GM12891 (cell line): ENCODE measurements around the gene DAB1.

ENCODE experiments used
- DNase-seq: peaks from one replicate; pipeline ENCODE4 v3.0.0; 2011; ENCODE audit warnings: low spot score; ENCODE audit not compliant: insufficient read length
- FAIRE-seq: peaks from 2 replicates; lab custom pipeline; 2011; peaks lifted over from hg19 to GRCh38; lab: Jason Lieb, UNC
- PAX5 ChIP-seq: IDR thresholded peaks from 2 replicates; pipeline ENCODE4 v1.6.1; 2011; ENCODE audit warnings: low read length, moderate library complexity, mild to moderate bottlenecking; ENCODE audit not compliant: insufficient read depth, severe bottlenecking
- POLR2A ChIP-seq: IDR thresholded peaks from 2 replicates; pipeline ENCODE4 v1.6.1; 2011; ENCODE audit warnings: low read depth, low read length, control low read depth
- POLR2AphosphoS5 ChIP-seq: IDR thresholded peaks from 2 replicates; pipeline ENCODE4 v1.6.1; 2011; ENCODE audit warnings: low read depth, low read length, control low read depth
- POU2F2 ChIP-seq: IDR thresholded peaks from 2 replicates; pipeline ENCODE4 v1.6.1; 2011; ENCODE audit warnings: low read depth, mild to moderate bottlenecking, control low read depth, low read length, moderate library complexity
- SPI1 ChIP-seq: IDR thresholded peaks from 2 replicates; pipeline ENCODE4 v1.6.1; 2011; ENCODE audit warnings: low read depth, low read length, control low read depth
- TAF1 ChIP-seq: IDR thresholded peaks from 2 replicates; pipeline ENCODE4 v1.6.1; 2011; ENCODE audit warnings: low read depth, low read length, control low read depth

DAB1 gene

DNA sequence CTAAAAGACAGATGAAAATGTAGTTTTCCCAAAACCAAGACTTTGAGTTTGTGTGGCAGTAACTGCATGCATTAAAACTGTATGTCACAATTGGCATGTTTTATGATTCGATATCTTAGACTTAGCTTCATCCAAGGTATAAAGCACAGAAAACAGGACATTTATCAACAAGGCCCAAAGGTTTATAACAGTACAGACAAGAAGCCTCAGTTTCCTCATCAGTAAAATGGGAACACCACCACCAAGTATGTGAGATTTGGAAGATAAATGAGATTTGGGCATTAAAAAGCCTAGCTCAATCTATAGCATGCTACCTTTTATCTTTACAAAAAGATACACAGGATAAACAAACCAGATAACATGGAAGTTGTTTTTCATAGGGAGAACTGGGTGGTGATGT lies 128.5 kb downstream of the DAB1 start:
- FAIRE-seq (no peak), DNase-seq (no peak)
- TF ChIP-seq PAX5 (no peak), SPI1 (no peak), POLR2AphosphoS5 (no peak), POU2F2 (no peak), TAF1 (no peak), POLR2A (no peak)

DNA sequence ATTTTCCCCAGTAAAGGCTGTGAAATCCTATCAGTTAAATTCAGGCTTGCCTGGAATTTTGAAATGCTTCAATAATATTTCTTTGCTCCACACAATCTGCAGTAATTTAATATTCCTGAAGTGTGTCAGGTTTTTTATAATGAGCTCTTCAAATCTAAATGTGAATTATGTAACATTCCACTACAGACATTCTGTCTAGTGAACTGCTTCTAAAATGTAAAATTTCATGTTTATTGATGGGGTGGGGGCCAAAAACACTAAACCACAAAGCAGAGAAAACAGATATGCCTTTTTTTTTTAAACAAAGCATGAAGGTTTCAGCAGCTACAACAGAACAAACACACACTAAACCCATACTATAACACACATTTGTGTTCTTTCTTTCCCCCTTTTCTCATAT lies 129.7 kb downstream of the DAB1 start:
- TF ChIP-seq TAF1, result no peak
- no peak for TF ChIP-seq POU2F2
- TF ChIP-seq POLR2AphosphoS5, result no peak
- no peak for TF ChIP-seq SPI1
- TF ChIP-seq PAX5, result no peak
- TF ChIP-seq POLR2A, result no peak
- FAIRE-seq, result no peak
- no peak for DNase-seq

DNA sequence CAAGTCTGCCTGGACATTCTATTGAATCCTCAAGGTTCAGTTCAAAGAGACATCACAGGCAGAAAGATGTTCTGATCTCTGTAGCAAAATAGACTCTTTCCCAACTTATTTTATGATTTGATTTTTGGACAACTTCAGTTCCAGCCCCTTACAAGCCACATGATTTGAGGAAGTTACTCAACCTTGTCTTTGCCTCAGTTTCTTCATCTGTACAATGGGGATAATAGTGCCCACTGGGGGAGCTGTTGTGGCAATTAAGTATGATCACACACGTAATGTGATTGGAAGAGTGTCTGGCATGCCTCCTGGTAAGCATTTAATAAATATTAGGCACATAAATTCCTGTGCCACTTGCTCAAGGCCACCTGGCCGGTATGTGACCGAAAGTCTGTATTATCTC lies 130.6 kb downstream of the DAB1 start:
- TF ChIP-seq POLR2AphosphoS5 (no peak), TAF1 (no peak), POLR2A (no peak), POU2F2 (no peak), PAX5 (no peak), SPI1 (no peak)

GRCh38 chr1:57289781-57290180 lies 134.1 kb downstream of the DAB1 start:
- TF ChIP-seq TAF1 (no peak), PAX5 (no peak), POLR2AphosphoS5 (no peak), POU2F2 (no peak), POLR2A (no peak), SPI1 (no peak)
- FAIRE-seq (no peak), DNase-seq (no peak)

More for the DNA sequence above, 130.6 kb downstream of the DAB1 start:
- FAIRE-seq (no peak), DNase-seq (no peak)

- TF ChIP-seq SPI1, result no peak
- no peak for TF ChIP-seq POLR2AphosphoS5
- no peak for TF ChIP-seq POU2F2
- TF ChIP-seq POLR2A, result no peak
- no peak for TF ChIP-seq TAF1
- TF ChIP-seq PAX5, result no peak
- no peak for FAIRE-seq
- DNase-seq, result no peak
Observed at GRCh38 chr1:57285992-57286391, 137.9 kb downstream of the DAB1 start.

GRCh38 chr1:57282411-57282810 lies 141.4 kb downstream of the DAB1 start:
- TF ChIP-seq SPI1 (no peak), TAF1 (no peak), POLR2A (no peak), POLR2AphosphoS5 (no peak), POU2F2 (no peak)
- FAIRE-seq, result no peak
- DNase-seq, result no peak

GRCh38 chr1:57281324-57281723 lies 142.5 kb downstream of the DAB1 start:
- TF ChIP-seq POLR2A (no peak), POU2F2 (no peak), TAF1 (no peak), PAX5 (no peak), POLR2AphosphoS5 (no peak), SPI1 (no peak)
- DNase-seq (no peak), FAIRE-seq (no peak)

DNA sequence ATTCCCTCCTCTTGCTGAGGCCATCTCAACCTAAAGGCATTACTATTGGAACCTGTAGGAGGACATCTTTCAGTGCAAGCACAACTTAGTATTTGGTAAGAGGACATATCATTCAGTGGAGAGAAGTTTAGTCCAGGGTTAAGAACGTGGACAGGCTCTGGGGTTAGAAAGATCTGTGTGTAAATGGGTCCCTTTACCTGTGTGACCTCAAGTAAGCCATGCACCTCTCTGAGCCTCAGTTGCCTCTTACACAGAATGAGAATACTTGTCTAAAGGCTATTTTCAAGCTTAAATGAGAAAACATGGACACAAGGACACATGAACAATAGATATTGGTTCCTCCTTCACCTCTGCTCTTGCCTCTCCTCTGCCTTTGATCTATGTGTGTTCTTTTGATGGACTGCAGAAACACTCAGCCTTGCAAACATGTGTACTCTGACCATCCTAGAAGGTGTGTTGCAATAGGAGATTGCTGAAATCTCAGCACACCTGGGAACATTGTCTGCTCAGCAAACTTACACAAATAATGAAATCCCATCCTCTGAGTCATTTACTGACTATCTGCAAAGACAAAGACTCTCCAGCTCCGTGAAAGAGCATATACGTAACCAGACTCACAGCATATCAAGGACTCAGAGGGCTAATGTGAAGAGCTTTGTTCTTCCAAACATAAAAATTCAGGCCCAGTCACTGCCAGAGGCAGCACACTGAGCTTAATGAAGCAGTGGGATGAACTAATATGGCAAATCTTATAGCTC lies 143.8 kb downstream of the DAB1 start:
- FAIRE-seq (no peak), DNase-seq (no peak)
- TF ChIP-seq POLR2AphosphoS5 (no peak), POU2F2 (no peak), PAX5 (no peak), SPI1 (no peak), POLR2A (no peak), TAF1 (no peak)

DNA sequence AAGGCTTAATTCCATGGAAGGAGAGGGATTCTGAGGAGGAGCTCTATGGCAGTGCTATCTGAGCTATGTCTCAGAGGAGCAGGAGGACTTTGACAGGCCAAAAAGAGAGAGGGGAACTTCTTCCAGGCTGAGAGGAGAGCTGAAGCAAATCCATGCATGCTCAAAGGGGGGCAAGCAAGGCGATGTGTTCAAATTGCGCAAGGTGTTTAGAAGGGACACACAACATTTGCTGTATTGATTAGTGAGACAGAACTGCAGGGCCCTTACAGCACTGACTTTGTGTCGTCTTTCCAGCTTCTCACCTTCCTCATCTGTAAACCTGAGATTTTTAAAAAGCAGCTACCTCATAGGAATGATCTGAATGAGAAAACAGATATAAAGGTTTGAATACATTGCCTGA lies 145.3 kb downstream of the DAB1 start:
- FAIRE-seq, result no peak
- no peak for TF ChIP-seq POLR2A
- TF ChIP-seq TAF1, result no peak
- no peak for TF ChIP-seq POU2F2
- DNase-seq, result no peak

GRCh38 chr1:57277681-57278080 lies 146.2 kb downstream of the DAB1 start:
- FAIRE-seq (no peak), DNase-seq (no peak)
- TF ChIP-seq POU2F2, result no peak
- no peak for TF ChIP-seq SPI1
- TF ChIP-seq PAX5, result no peak
- no peak for TF ChIP-seq TAF1
